ENCODE data around the gene CFAP74.

CFAP74 gene

GRCh38 chr1:1972976-1973715 is 30.4 kb downstream of the CFAP74 start:
- no peak overlapping the region for H3K4me2 ChIP-seq (ENCODE audit: low read length)
- no peaks in the 10 kb centered on the region for H3K4me1 ChIP-seq
- no peaks in the 10 kb centered on the region for H3K36me3 ChIP-seq (ENCODE audit: control insufficient read depth, insufficient read depth, low read length)
- H3K4me3 ChIP-seq (ENCODE audit: low read depth, low read length): no peak overlapping the region
- no peaks in the 10 kb centered on the region for H3K79me2 ChIP-seq
- no peak overlapping the region for H3K9ac ChIP-seq
- no peaks in the 10 kb centered on the region for H3K9me3 ChIP-seq (ENCODE audit: control insufficient read depth, low read length)
- no peak for TF ChIP-seq CTCF (IDR thresholded peaks at IDR 0.05)
- no peak overlapping the region for H2AFZ ChIP-seq
- H3K27ac ChIP-seq: no peak overlapping the region
- no peaks in the 10 kb centered on the region for H3K27me3 ChIP-seq (ENCODE audit: control insufficient read depth, insufficient read depth, low read length)

GRCh38 chr1:1971688-1972087 is 31.9 kb downstream of the CFAP74 start:
- Histone ChIP-seq H3K9me3 (ENCODE audit: control insufficient read depth, low read length) (no peaks in the 10 kb centered on the region), H3K27me3 (ENCODE audit: control insufficient read depth, insufficient read depth, low read length) (no peaks in the 10 kb centered on the region), H3K4me1 (no peaks in the 10 kb centered on the region)

GRCh38 chr1:1971017-1971416 is 32.6 kb downstream of the CFAP74 start:
- no peak overlapping the region for H3K27ac ChIP-seq
- no peak overlapping the region for H2AFZ ChIP-seq
- no peak overlapping the region for H3K4me2 ChIP-seq (ENCODE audit: low read length)
- H3K9ac ChIP-seq: no peak overlapping the region
- H3K79me2 ChIP-seq: no peaks in the 10 kb centered on the region
- no peaks in the 10 kb centered on the region for H3K9me3 ChIP-seq (ENCODE audit: control insufficient read depth, low read length)
- H3K27me3 ChIP-seq (ENCODE audit: control insufficient read depth, insufficient read depth, low read length): no peaks in the 10 kb centered on the region
- no peak for TF ChIP-seq CTCF (IDR thresholded peaks at IDR 0.05)
- no peaks in the 10 kb centered on the region for H3K36me3 ChIP-seq (ENCODE audit: control insufficient read depth, insufficient read depth, low read length)
- no peaks in the 10 kb centered on the region for H3K4me1 ChIP-seq
- H3K4me3 ChIP-seq (ENCODE audit: low read depth, low read length): no peak overlapping the region

More at GRCh38 chr1:1971688-1972087, 31.9 kb downstream of the CFAP74 start:
- Histone ChIP-seq H3K36me3 (ENCODE audit: control insufficient read depth, insufficient read depth, low read length) (no peaks in the 10 kb centered on the region), H3K27ac (no peak overlapping the region), H3K79me2 (no peaks in the 10 kb centered on the region), H3K4me2 (ENCODE audit: low read length) (no peak overlapping the region), H2AFZ (no peak overlapping the region), H3K4me3 (ENCODE audit: low read depth, low read length) (no peak overlapping the region), H3K9ac (no peak overlapping the region)
- TF ChIP-seq CTCF (IDR thresholded peaks at IDR 0.05): no peak

GRCh38 chr1:1969953-1970716 is 33.5 kb downstream of the CFAP74 start:
- Histone ChIP-seq H2AFZ (no peak overlapping the region), H3K9ac (no peak overlapping the region), H3K79me2 (no peaks in the 10 kb centered on the region), H3K36me3 (ENCODE audit: control insufficient read depth, insufficient read depth, low read length) (no peaks in the 10 kb centered on the region), H3K27me3 (ENCODE audit: control insufficient read depth, insufficient read depth, low read length) (peaks cover 4% of the 10 kb centered on the region), H3K9me3 (ENCODE audit: control insufficient read depth, low read length) (no peaks in the 10 kb centered on the region), H3K4me2 (ENCODE audit: low read length) (no peak overlapping the region), H3K4me1 (no peaks in the 10 kb centered on the region), H3K27ac (no peak overlapping the region), H3K4me3 (ENCODE audit: low read depth, low read length) (no peak overlapping the region)
- no peak for TF ChIP-seq CTCF (IDR thresholded peaks at IDR 0.05)

All from parathyroid adenoma (tissue), 2 donors.